Measurements from ENCODE around the gene VWA5B1. TPM values are rescaled to one million over a fixed set of nuclear protein-coding genes. Genes with fewer than 3 reads are reported as not detected.

The VWA5B1 gene
- total RNA-seq, 1 experiment from 2014 or later: not detected

DNA sequence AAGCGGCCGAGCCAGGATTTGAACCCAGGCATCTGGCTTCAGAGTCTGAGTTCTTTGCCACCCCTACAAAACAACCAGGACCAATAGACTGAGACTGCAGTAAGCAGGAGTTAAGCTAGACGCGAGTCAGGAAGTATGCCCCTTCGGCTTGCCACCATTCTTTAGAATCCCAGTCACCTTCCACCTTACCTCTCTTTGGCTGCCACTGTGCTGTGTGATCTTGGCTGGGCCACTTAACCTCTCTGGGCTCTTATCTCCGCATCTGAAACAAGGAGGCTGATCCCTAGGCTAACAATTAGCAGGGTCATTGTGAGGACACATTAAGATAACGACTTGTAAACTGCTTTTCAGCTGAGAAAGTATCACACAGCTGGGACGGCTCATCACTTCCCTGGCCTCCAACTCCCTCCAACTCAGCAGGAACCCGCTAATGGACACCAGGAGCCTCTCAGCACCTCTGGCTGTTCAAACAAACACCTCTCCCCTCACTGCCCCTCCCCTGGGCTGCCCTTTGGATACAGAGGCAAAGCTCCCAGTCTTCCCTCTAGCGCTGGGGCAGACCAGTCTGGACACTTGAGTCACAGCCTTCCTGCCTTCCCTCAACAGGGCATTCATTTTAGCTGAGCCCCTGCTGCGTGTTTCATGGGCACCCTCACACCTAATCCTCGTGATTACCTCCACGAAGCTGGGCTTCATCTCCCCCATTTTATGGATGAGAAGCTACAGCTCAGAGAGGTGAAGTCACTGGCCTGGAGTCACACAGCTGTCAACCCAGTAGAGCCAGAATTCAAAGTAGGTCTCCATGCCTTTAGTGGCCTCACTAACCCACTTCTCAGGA, 112.1 kb downstream of the VWA5B1 start:
- intact Hi-C loops (cut with micrococcal nuclease): no loop called here
- H3K9me3 ChIP-seq (ENCODE audit: low read length): no peaks in the 10 kb centered on the region
- DNase-seq (no peak), ATAC-seq (no peak)
- H2AFZ ChIP-seq (ENCODE audit: low read length): no peak overlapping the region
- no peak overlapping the region for H3K27ac ChIP-seq (ENCODE audit: low read length)
- ChIA-PET CTCF (no interaction called here), POLR2A (ENCODE audit: unreplicated experiment) (no interaction called here)
- H3K9ac ChIP-seq (ENCODE audit: low read length): no peak overlapping the region
- H3K4me2 ChIP-seq (ENCODE audit: low read length): no peak overlapping the region
- no peaks in the 10 kb centered on the region for H3K27me3 ChIP-seq (ENCODE audit: low read length)
- no peaks in the 10 kb centered on the region for H4K20me1 ChIP-seq (ENCODE audit: low read length)
- no peaks in the 10 kb centered on the region for H3K79me2 ChIP-seq (ENCODE audit: low read length)
- no peak overlapping the region for H3K4me3 ChIP-seq (ENCODE audit: low read length)
- no TSS peak for BruUV-seq (replicated peaks)
- H3F3A ChIP-seq (ENCODE audit: low read length, unreplicated experiment): no peaks in the 10 kb centered on the region
- TF ChIP-seq EZH2phosphoT487 (IDR thresholded peaks at IDR 0.05; ENCODE audit: borderline replicate concordance, low read length): no peak
- TF ChIP-seq EZH2 (IDR thresholded peaks at IDR 0.05; ENCODE audit: low read length, unreplicated experiment): no peak
- no peaks in the 10 kb centered on the region for H3K4me1 ChIP-seq (ENCODE audit: insufficient read depth, low read length)
- no peaks in the 10 kb centered on the region for H3K9me2 ChIP-seq (replicated peaks; ENCODE audit: low read length)
- H3K36me3 ChIP-seq (ENCODE audit: low read depth, low read length): no peaks in the 10 kb centered on the region

DNA sequence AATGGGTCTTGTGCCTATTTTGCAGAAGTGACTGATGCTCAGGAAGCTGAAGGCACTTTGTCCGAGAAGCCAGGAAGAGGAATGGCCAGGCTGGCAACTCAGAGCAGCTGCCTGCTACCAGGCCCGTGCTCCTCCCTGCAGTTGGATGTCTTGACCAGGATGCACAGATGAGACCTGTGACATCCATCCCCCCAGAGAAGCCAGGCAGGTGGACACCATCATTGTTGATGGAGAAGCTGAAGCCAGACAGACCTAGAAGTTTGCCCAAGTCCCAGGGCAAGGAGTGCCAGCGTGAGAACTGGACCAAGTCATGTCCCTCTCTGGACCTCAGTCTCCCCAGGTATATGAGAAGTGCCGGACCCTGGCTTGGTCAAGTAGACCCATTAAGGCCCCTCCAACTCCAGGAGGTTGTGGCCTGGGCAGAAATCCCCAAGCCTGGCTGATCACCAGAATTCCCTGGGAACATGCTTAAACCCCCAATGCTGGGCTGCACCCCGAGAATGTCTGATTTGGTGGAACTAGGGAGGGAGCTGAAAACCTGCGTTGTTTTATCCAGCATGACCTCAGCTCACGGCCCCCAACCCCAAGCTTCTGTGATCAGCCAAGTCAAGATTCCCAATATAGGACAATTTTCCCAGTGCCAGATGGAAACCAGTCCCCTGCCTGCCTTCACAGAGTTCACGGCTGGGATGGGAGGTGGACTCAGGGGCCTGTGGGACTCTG, 112.9 kb downstream of the VWA5B1 start:
- Histone ChIP-seq H3K9ac (ENCODE audit: low read length) (no peak overlapping the region), H3K9me3 (ENCODE audit: low read length) (no peaks in the 10 kb centered on the region), H3K27me3 (ENCODE audit: low read length) (no peaks in the 10 kb centered on the region), H3K4me1 (ENCODE audit: insufficient read depth, low read length) (no peaks in the 10 kb centered on the region), H2AFZ (ENCODE audit: low read length) (no peak overlapping the region), H4K20me1 (ENCODE audit: low read length) (no peaks in the 10 kb centered on the region), H3K9me2 (replicated peaks; ENCODE audit: low read length) (no peaks in the 10 kb centered on the region), H3K79me2 (ENCODE audit: low read length) (no peaks in the 10 kb centered on the region), H3K4me3 (ENCODE audit: low read length) (no peak overlapping the region), H3K36me3 (ENCODE audit: low read depth, low read length) (no peaks in the 10 kb centered on the region), H3K4me2 (ENCODE audit: low read length) (no peak overlapping the region), H3K27ac (ENCODE audit: low read length) (no peak overlapping the region), H3F3A (ENCODE audit: low read length, unreplicated experiment) (no peaks in the 10 kb centered on the region)
- no peak for DNase-seq
- no peak for ATAC-seq
- ChIA-PET POLR2A (ENCODE audit: unreplicated experiment) (no interaction called here), CTCF (no interaction called here)
- TF ChIP-seq, protein P1, sequence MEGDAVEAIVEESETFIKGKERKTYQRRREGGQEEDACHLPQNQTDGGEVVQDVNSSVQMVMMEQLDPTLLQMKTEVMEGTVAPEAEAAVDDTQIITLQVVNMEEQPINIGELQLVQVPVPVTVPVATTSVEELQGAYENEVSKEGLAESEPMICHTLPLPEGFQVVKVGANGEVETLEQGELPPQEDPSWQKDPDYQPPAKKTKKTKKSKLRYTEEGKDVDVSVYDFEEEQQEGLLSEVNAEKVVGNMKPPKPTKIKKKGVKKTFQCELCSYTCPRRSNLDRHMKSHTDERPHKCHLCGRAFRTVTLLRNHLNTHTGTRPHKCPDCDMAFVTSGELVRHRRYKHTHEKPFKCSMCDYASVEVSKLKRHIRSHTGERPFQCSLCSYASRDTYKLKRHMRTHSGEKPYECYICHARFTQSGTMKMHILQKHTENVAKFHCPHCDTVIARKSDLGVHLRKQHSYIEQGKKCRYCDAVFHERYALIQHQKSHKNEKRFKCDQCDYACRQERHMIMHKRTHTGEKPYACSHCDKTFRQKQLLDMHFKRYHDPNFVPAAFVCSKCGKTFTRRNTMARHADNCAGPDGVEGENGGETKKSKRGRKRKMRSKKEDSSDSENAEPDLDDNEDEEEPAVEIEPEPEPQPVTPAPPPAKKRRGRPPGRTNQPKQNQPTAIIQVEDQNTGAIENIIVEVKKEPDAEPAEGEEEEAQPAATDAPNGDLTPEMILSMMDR (conservative IDR thresholded peaks at IDR 0.05; ENCODE audit: low read depth, low read length): no peak
- TF ChIP-seq EZH2phosphoT487 (IDR thresholded peaks at IDR 0.05; ENCODE audit: borderline replicate concordance, low read length) (no peak), EZH2 (IDR thresholded peaks at IDR 0.05; ENCODE audit: low read length, unreplicated experiment) (no peak)
- no TSS peak for BruUV-seq (replicated peaks)
- intact Hi-C loops (cut with micrococcal nuclease): no loop called here

DNA sequence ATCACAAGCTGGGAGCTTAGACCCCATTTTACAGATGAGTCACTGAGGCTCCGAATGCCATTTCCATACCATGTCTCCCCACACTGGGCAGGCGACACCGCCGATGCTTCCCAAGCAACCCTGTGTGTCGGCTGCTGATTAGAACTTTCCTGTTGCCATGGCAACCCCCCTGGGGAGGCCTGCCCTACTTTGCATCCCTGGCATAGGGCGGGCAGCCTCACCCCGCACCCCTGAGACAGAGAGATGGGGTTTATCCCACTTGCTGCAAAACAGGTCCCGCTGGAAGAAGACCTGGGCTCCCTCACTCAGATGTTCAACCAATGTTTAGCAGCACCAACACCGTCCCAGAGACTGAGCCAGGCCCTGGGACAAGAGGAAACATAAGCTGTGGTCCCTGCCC, 113.8 kb downstream of the VWA5B1 start:
- intact Hi-C loops (cut with micrococcal nuclease): no loop called here
- Histone ChIP-seq H3K9me3 (ENCODE audit: low read length) (no peaks in the 10 kb centered on the region), H3K36me3 (ENCODE audit: low read depth, low read length) (no peaks in the 10 kb centered on the region), H3K4me1 (ENCODE audit: insufficient read depth, low read length) (no peaks in the 10 kb centered on the region), H3K79me2 (ENCODE audit: low read length) (no peaks in the 10 kb centered on the region), H2AFZ (ENCODE audit: low read length) (no peak overlapping the region), H3K27ac (ENCODE audit: low read length) (no peak overlapping the region), H3K4me2 (ENCODE audit: low read length) (no peak overlapping the region), H3K9me2 (replicated peaks; ENCODE audit: low read length) (no peaks in the 10 kb centered on the region), H3K9ac (ENCODE audit: low read length) (no peak overlapping the region), H3K27me3 (ENCODE audit: low read length) (no peaks in the 10 kb centered on the region), H3F3A (ENCODE audit: low read length, unreplicated experiment) (no peaks in the 10 kb centered on the region), H4K20me1 (ENCODE audit: low read length) (no peaks in the 10 kb centered on the region), H3K4me3 (ENCODE audit: low read length) (no peak overlapping the region)
- ATAC-seq (no peak), DNase-seq (no peak)
- CTCF ChIA-PET: no interaction called here
- POLR2A ChIA-PET (ENCODE audit: unreplicated experiment): no interaction called here
- no TSS peak for BruUV-seq (replicated peaks)
- TF ChIP-seq EZH2phosphoT487 (IDR thresholded peaks at IDR 0.05; ENCODE audit: borderline replicate concordance, low read length) (no peak), EZH2 (IDR thresholded peaks at IDR 0.05; ENCODE audit: low read length, unreplicated experiment) (no peak)
- TF ChIP-seq, protein P1 (conservative IDR thresholded peaks at IDR 0.05; ENCODE audit: low read depth, low read length): no peak

Other genes with a start within 250 kb of the VWA5B1 start
- not detected in 2 replicates for gene PLA2G5, start 220.7 kb upstream of the VWA5B1 start, total RNA-seq (2014; rRNA removed)
- gene PLA2G2D, start 171.3 kb upstream of the VWA5B1 start, total RNA-seq (2014; rRNA removed): not detected in 2 replicates
- 0.18 TPM in 1 of 2 replicates, not detected in the other for gene PLA2G2F, start 151.6 kb upstream of the VWA5B1 start, total RNA-seq (2014; rRNA removed)
- gene UBXN10, start 104.8 kb upstream of the VWA5B1 start, total RNA-seq (2014; rRNA removed): 0.12 TPM in 1 of 2 replicates, not detected in the other
- gene PLA2G2C, start 104.4 kb upstream of the VWA5B1 start, total RNA-seq (2014; rRNA removed): 0.12 TPM in 1 of 2 replicates, not detected in the other
- 51.2 and 56.9 TPM in 2 replicates for gene CAMK2N1, start 195.3 kb downstream of the VWA5B1 start, total RNA-seq (2014; rRNA removed)
- gene MUL1, start 217.3 kb downstream of the VWA5B1 start, total RNA-seq (2014; rRNA removed): 28.9 and 29.5 TPM in 2 replicates

Data from PC-3 (cell line).